OCI-LY7 (cell line): ENCODE results near the gene TMEM18.

ENCODE experiments used
- CTCF ChIP-seq: fragments of 200-600 bp; sonication (generic); conservative IDR thresholded peaks from 2 replicates; pipeline ENCODE4 v1.5.1; 2014; ENCODE audit warnings: mild to moderate bottlenecking, antibody characterized with exemption, low read length, moderate library complexity, mixed read lengths
- EZH2phosphoT487 ChIP-seq: fragments of 200-600 bp; sonication (generic); IDR thresholded peaks from 2 replicates; pipeline ENCODE4 v1.6.1; 2018; ENCODE audit warnings: low read depth, borderline replicate concordance, mild to moderate bottlenecking, mixed run types, antibody characterized with exemption, low read length, moderate library complexity, mixed read lengths

- TF ChIP-seq CTCF = no peak
- no peak for TF ChIP-seq EZH2phosphoT487
Observed at GRCh38 chr2:644871-645270, 32.3 kb downstream of the TMEM18 start.
